ENCODE measurements around the gene IFT122.
"Not testable (repeated sequence)": the region's sequence is repeated elsewhere in the genome, so short reads cannot be mapped to it uniquely, and the experiment has no call there.

The IFT122 gene

GRCh38 chr3:129494499-129494898 is 54.5 kb downstream of the IFT122 start:
- DNase-seq (ENCODE audit: low read depth in 2 of 2), result not testable (repeated sequence)

- not testable (repeated sequence) for DNase-seq (ENCODE audit: low read depth in 2 of 2)
Observed at GRCh38 chr3:129495006-129495639, 55.1 kb downstream of the IFT122 start.

GRCh38 chr3:129497876-129498275 is 57.9 kb downstream of the IFT122 start:
- DNase-seq (ENCODE audit: low read depth in 2 of 2), result not testable (repeated sequence)

GRCh38 chr3:129498603-129499488 is 58.8 kb downstream of the IFT122 start:
- not testable (repeated sequence) for DNase-seq (ENCODE audit: low read depth in 2 of 2)

- DNase-seq (ENCODE audit: low read depth in 2 of 2), result not testable (repeated sequence)
Observed at GRCh38 chr3:129499604-129500333, 59.7 kb downstream of the IFT122 start.

GRCh38 chr3:129500334-129500658 is 60.3 kb downstream of the IFT122 start:
- no peak for DNase-seq (ENCODE audit: low read depth in 2 of 2)

- no peak for DNase-seq (ENCODE audit: low read depth in 2 of 2)
Observed at GRCh38 chr3:129501630-129502029, 61.6 kb downstream of the IFT122 start.

- DNase-seq (ENCODE audit: low read depth in 2 of 2), result no peak
Observed at GRCh38 chr3:129502641-129503408, 62.8 kb downstream of the IFT122 start.

- no peak for DNase-seq (ENCODE audit: low read depth in 2 of 2)
Observed at GRCh38 chr3:129503471-129504291, 63.7 kb downstream of the IFT122 start.

GRCh38 chr3:129504471-129505100 is 64.6 kb downstream of the IFT122 start:
- DNase-seq (ENCODE audit: low read depth in 2 of 2), result no peak

GRCh38 chr3:129505341-129505740 is 65.3 kb downstream of the IFT122 start:
- no peak for DNase-seq (ENCODE audit: low read depth in 2 of 2)

- DNase-seq (ENCODE audit: low read depth in 2 of 2), result no peak
Observed at GRCh38 chr3:129506231-129506742, 66.3 kb downstream of the IFT122 start.

GRCh38 chr3:129507181-129507831 is 67.3 kb downstream of the IFT122 start:
- DNase-seq (ENCODE audit: low read depth in 2 of 2), result no peak

- no peak for DNase-seq (ENCODE audit: low read depth in 2 of 2)
Observed at GRCh38 chr3:129512595-129512994, 72.6 kb downstream of the IFT122 start.

GRCh38 chr3:129513705-129514104 is 73.7 kb downstream of the IFT122 start:
- DNase-seq (ENCODE audit: low read depth in 2 of 2), result no peak

GRCh38 chr3:129514110-129514509 is 74.1 kb downstream of the IFT122 start:
- DNase-seq (ENCODE audit: low read depth in 2 of 2), result no peak

GRCh38 chr3:129514563-129514962 is 74.5 kb downstream of the IFT122 start:
- DNase-seq (ENCODE audit: low read depth in 2 of 2), result no peak

GRCh38 chr3:129515108-129515820 is 75.2 kb downstream of the IFT122 start:
- not testable (repeated sequence) for DNase-seq (ENCODE audit: low read depth in 2 of 2)

All from stimulated activated CD8-positive, alpha-beta memory T cell treated with anti-CD3 and anti-CD28 coated beads, Interleukin-2, amount 100 ng/mL, for 48 hours (primary cell).